Sigmoid colon (tissue), 4 donors: ENCODE data around the gene HAUS3.

ENCODE experiments used
- EP300 ChIP-seq, 4 donors: sonication (generic); formaldehyde crosslinking; IDR thresholded peaks; one replicate each; pipeline ENCODE4 v1.6.1; 2017; ENCODE audit warnings: antibody characterized with exemption in 4 of 4
- POLR2A ChIP-seq, 2 donors: fragments of 450-650 bp; IDR thresholded peaks; one replicate each; pipeline ENCODE4 v1.6.1; 2016; ENCODE audit warnings: antibody characterized with exemption in 2 of 2, mild to moderate bottlenecking in 2 of 2, moderate library complexity in 2 of 2
- POLR2AphosphoS5 ChIP-seq, 4 donors: sonication (generic); formaldehyde crosslinking; IDR thresholded peaks; one replicate each; pipeline ENCODE4 v1.6.1; 2017; ENCODE audit warnings: antibody characterized with exemption in 4 of 4
- TF ChIP-seq, protein P1 (sequence below), 4 experiments: fragments of 450-650 bp in 3 of 4; fragments of 200-600 bp in 1 of 4; IDR thresholded peaks; one replicate each; pipeline ENCODE4 v1.5.1; 2016 to 2019; ENCODE audit warnings: antibody characterized with exemption in 4 of 4, mild to moderate bottlenecking in 3 of 4, moderate library complexity in 2 of 4

- TF ChIP-seq EP300 (IDR thresholded peaks at IDR 0.05) (no peak), POLR2AphosphoS5 (IDR thresholded peaks at IDR 0.05) (no peak), POLR2A (IDR thresholded peaks at IDR 0.05) (no peak)
- TF ChIP-seq, protein P1, sequence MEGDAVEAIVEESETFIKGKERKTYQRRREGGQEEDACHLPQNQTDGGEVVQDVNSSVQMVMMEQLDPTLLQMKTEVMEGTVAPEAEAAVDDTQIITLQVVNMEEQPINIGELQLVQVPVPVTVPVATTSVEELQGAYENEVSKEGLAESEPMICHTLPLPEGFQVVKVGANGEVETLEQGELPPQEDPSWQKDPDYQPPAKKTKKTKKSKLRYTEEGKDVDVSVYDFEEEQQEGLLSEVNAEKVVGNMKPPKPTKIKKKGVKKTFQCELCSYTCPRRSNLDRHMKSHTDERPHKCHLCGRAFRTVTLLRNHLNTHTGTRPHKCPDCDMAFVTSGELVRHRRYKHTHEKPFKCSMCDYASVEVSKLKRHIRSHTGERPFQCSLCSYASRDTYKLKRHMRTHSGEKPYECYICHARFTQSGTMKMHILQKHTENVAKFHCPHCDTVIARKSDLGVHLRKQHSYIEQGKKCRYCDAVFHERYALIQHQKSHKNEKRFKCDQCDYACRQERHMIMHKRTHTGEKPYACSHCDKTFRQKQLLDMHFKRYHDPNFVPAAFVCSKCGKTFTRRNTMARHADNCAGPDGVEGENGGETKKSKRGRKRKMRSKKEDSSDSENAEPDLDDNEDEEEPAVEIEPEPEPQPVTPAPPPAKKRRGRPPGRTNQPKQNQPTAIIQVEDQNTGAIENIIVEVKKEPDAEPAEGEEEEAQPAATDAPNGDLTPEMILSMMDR (IDR thresholded peaks at IDR 0.05): no peak
These were observed 11.5 kb upstream of the HAUS3 start for GRCh38 chr4:2253160-2254084.
